Neural progenitor cell (in vitro differentiated cells): ENCODE results near the gene DNMT3A. TPM values are rescaled to one million over a fixed set of nuclear protein-coding genes. Genes with fewer than 3 reads are reported as not detected.

ENCODE experiments used
- DNase-seq: peaks from one replicate; pipeline ENCODE4 v3.0.0-alpha.2; 2016; ENCODE audit warnings: low spot score
- H2AFZ ChIP-seq: fragments of 200-600 bp; sonication (generic); replicated peaks from 2 replicates; pipeline ENCODE4 v1.6.1; 2016; ENCODE audit warnings: antibody characterized with exemption
- H3F3A ChIP-seq: fragments of 200-600 bp; sonication (generic); 2 replicates; pipeline ENCODE4 v1.6.1; 2016; ENCODE audit warnings: antibody characterized with exemption, low read depth
- H3K27ac ChIP-seq: fragments of 200-600 bp; sonication (generic); 2 replicates; pipeline ENCODE4 v1.5.1; 2016; ENCODE audit warnings: mild to moderate bottlenecking
- H3K27me3 ChIP-seq: fragments of 200-600 bp; sonication (generic); 2 replicates; pipeline ENCODE4 v1.6.1; 2016; ENCODE audit warnings: mild to moderate bottlenecking, moderate library complexity
- H3K36me3 ChIP-seq: fragments of 200-600 bp; sonication (generic); 2 replicates; pipeline ENCODE4 v1.5.1; 2016
- H3K4me1 ChIP-seq: fragments of 200-600 bp; sonication (generic); 2 replicates; pipeline ENCODE4 v1.6.1; 2016; ENCODE audit warnings: mixed run types
- H3K4me2 ChIP-seq: fragments of 200-600 bp; sonication (generic); 2 replicates; pipeline ENCODE4 v1.6.1; 2016
- H3K4me3 ChIP-seq: fragments of 200-600 bp; sonication (generic); 2 replicates; pipeline ENCODE4 v1.5.1; 2016
- H3K79me2 ChIP-seq: fragments of 200-600 bp; sonication (generic); 2 replicates; pipeline ENCODE4 v1.6.1; 2016; ENCODE audit warnings: low read depth
- H3K9ac ChIP-seq: fragments of 200-600 bp; sonication (generic); 2 replicates; pipeline ENCODE4 v1.6.1; 2016
- H3K9me3 ChIP-seq: fragments of 200-600 bp; sonication (generic); 2 replicates; pipeline ENCODE4 v1.5.1; 2016; ENCODE audit warnings: low read depth
- H4K20me1 ChIP-seq: fragments of 200-600 bp; sonication (generic); 2 replicates; pipeline ENCODE4 v1.6.1; 2016; ENCODE audit warnings: low read depth
- H3K27ac Mint-ChIP-seq: 3 replicates; pipeline ENCODE4 v1.8.0; 2021; ENCODE audit warnings: mixed read lengths
- H3K27me3 Mint-ChIP-seq: 2 replicates; pipeline ENCODE4 v1.8.0; 2022; ENCODE audit warnings: low read depth, mild to moderate bottlenecking, inconsistent platforms, moderate library complexity, mixed read lengths; ENCODE audit not compliant: insufficient read depth
- H3K36me3 Mint-ChIP-seq: 3 replicates; pipeline ENCODE4 v1.8.0; 2021; ENCODE audit warnings: mixed read lengths
- H3K4me1 Mint-ChIP-seq: 3 replicates; pipeline ENCODE4 v1.8.0; 2021; ENCODE audit warnings: mixed read lengths
- H3K4me3 Mint-ChIP-seq: 3 replicates; pipeline ENCODE4 v1.8.0; 2021; ENCODE audit warnings: mild to moderate bottlenecking, moderate library complexity, mixed read lengths
- H3K9me3 Mint-ChIP-seq: 3 replicates; pipeline ENCODE4 v1.8.0; 2020; ENCODE audit warnings: mixed read lengths
- EZH2 ChIP-seq: fragments of 200-600 bp; sonication (generic); IDR thresholded peaks from 2 replicates; pipeline ENCODE4 v1.6.1; 2017; ENCODE audit warnings: antibody characterized with exemption, mild to moderate bottlenecking, moderate library complexity
- EZH2phosphoT487 ChIP-seq: fragments of 200-600 bp; sonication (generic); IDR thresholded peaks from 2 replicates; pipeline ENCODE4 v1.6.1; 2017; ENCODE audit warnings: antibody characterized with exemption
- total RNA-seq: library from RNA; depleted of rRNA; stranded (reverse); fragments of >200 nt; gene quantifications from 2 replicates; pipeline ENCODE4 v1.2.3, GENCODE V29; 2015; ENCODE audit warnings: low replicate concordance
- TF ChIP-seq, protein P1 (sequence below): fragments of 200-600 bp; sonication (generic); IDR thresholded peaks from 2 replicates; pipeline ENCODE4 v1.5.1; 2017; ENCODE audit warnings: antibody characterized with exemption, mild to moderate bottlenecking

Gene DNMT3A
- total RNA-seq, 1 donor from 2014 or later: 46.5 TPM

DNA sequence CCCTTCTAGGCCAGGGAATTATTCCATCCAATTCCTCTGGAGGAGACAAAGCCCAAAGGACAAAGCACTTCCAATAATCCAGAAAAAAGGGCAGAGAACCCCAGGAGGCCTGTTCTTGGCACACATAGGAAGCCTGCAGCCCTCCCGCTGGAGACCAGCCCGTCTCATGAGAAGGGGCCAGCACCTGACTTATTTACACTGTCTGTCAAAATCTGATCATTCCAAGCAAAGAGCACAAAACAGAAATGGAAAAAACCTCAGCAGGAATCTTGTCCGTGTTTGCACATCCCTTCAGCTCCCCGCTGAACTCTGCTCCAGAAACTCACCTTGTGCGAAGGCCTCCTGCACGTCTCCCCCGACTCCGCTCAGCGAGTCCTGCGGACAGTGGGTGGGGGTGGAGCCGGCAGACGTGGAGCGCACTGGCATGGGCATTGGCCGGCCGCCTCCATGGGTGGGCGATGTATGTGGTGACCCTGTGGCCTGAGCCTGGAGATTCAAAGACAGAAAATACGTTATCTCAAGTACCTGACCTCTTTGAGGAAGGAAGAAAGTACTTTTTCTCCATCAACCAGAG, 46.2 kb upstream of the DNMT3A start:
- H2AFZ ChIP-seq: no peak overlapping the region
- H3K4me2 ChIP-seq: no peak overlapping the region
- H3K27ac ChIP-seq: no peak overlapping the region
- Mint-ChIP-seq H3K9me3 (peaks cover 2% of the 10 kb centered on the region), H3K27ac (no peak overlapping the region), H3K4me3 (no peak overlapping the region), H3K4me1 (peaks cover 21% of the 10 kb centered on the region), H3K27me3 (peaks cover 5% of the 10 kb centered on the region), H3K36me3 (peaks cover 27% of the 10 kb centered on the region)
- no peaks in the 10 kb centered on the region for H3K79me2 ChIP-seq
- no peaks in the 10 kb centered on the region for H3K9me3 ChIP-seq
- no peaks in the 10 kb centered on the region for H3K27me3 ChIP-seq
- TF ChIP-seq, protein P1, sequence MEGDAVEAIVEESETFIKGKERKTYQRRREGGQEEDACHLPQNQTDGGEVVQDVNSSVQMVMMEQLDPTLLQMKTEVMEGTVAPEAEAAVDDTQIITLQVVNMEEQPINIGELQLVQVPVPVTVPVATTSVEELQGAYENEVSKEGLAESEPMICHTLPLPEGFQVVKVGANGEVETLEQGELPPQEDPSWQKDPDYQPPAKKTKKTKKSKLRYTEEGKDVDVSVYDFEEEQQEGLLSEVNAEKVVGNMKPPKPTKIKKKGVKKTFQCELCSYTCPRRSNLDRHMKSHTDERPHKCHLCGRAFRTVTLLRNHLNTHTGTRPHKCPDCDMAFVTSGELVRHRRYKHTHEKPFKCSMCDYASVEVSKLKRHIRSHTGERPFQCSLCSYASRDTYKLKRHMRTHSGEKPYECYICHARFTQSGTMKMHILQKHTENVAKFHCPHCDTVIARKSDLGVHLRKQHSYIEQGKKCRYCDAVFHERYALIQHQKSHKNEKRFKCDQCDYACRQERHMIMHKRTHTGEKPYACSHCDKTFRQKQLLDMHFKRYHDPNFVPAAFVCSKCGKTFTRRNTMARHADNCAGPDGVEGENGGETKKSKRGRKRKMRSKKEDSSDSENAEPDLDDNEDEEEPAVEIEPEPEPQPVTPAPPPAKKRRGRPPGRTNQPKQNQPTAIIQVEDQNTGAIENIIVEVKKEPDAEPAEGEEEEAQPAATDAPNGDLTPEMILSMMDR: no peak
- TF ChIP-seq EZH2phosphoT487 (no peak), EZH2 (no peak)
- peaks cover 8% of the 10 kb centered on the region for H3F3A ChIP-seq
- H3K9ac ChIP-seq: no peak overlapping the region
- H3K4me1 ChIP-seq: peaks cover 24% of the 10 kb centered on the region
- no peaks in the 10 kb centered on the region for H4K20me1 ChIP-seq
- H3K4me3 ChIP-seq: no peak overlapping the region
- no peak for DNase-seq
- H3K36me3 ChIP-seq: no peaks in the 10 kb centered on the region

DNA sequence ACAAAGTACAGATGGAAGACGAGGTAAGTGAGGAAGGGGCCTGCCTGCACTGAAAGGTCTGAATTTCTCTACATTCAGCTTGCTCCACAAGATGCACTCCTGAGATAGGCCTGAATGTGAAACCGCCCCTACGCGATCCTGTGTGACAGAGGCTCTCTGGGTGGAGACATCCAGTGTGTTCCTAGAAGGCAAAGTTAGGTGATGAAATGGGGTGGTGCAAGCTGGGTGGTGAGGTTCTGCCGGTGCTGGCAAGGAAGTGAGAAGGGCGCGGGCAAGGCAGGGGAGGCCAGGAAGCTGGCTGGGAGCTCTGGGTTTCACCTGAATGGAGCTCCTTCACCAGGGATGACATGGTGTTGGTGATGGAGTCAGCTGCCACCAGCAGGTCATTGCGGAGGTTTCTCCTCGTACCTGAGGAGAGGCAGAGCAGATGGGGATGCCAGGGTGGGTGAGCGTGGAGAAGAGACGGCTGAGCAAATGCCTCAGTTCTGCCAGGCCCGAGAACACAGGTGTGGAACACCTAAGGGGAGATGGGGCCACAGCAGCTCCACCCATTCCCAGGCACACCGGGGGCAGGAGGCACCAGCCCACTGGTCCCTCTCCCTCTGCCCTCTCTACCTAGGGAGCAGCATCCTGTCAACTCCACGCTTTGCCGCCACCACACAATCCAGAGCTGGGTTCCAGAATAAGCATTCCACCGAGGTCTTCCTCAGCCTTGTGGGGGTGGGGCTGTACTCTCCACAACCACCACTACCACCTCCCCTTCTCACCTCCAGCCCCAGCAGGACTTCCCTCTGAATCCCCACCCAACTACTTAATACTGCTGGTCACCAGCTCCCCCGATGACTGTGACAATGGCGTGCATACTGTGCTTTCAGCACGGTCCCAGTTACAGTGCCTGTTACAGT, 45.5 kb upstream of the DNMT3A start:
- Histone ChIP-seq H3K9me3 (no peaks in the 10 kb centered on the region), H3K4me1 (peaks cover 24% of the 10 kb centered on the region), H3K4me3 (no peak overlapping the region), H3F3A (peaks cover 8% of the 10 kb centered on the region), H3K27me3 (no peaks in the 10 kb centered on the region), H3K4me2 (no peak overlapping the region), H2AFZ (no peak overlapping the region), H3K9ac (no peak overlapping the region), H3K27ac (no peak overlapping the region), H3K79me2 (no peaks in the 10 kb centered on the region), H3K36me3 (no peaks in the 10 kb centered on the region), H4K20me1 (no peaks in the 10 kb centered on the region)
- Mint-ChIP-seq H3K36me3 (peaks cover 27% of the 10 kb centered on the region), H3K27me3 (peaks cover 5% of the 10 kb centered on the region), H3K4me3 (no peak overlapping the region), H3K27ac (no peak overlapping the region), H3K4me1 (peaks cover 21% of the 10 kb centered on the region), H3K9me3 (peaks cover 2% of the 10 kb centered on the region)
- TF ChIP-seq EZH2 (no peak), EZH2phosphoT487 (no peak)
- TF ChIP-seq, protein P1: no peak
- DNase-seq: no peak

DNA sequence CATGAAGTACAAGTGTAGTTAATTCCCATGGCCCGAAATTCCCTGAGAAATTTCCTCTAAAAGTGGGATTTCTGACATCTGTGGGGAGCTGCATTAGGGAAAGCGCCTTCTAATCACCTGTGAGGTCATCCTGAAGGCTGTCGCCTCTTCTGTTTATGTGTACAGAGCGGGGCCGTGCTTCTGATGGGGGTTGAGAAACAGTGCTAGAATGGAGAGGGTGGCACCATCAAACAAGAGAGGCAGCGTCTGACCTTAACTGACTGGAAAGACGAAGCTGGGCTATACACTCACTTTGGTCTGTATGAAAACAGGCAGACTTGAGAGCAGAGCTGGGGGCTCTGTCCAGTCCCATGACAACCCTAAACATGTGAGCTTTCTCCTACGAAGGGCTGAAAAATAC, 44.2 kb upstream of the DNMT3A start:
- H3K4me3 Mint-ChIP-seq: no peak overlapping the region
- Histone ChIP-seq H3K27ac (no peak overlapping the region), H3K27me3 (no peaks in the 10 kb centered on the region), H3K9ac (no peak overlapping the region), H3F3A (peaks cover 8% of the 10 kb centered on the region), H3K79me2 (no peaks in the 10 kb centered on the region), H4K20me1 (no peaks in the 10 kb centered on the region), H3K9me3 (no peaks in the 10 kb centered on the region), H2AFZ (no peak overlapping the region), H3K4me3 (no peak overlapping the region), H3K4me1 (peaks cover 24% of the 10 kb centered on the region), H3K36me3 (no peaks in the 10 kb centered on the region), H3K4me2 (no peak overlapping the region)
- no peak for DNase-seq
- peaks cover 5% of the 10 kb centered on the region for H3K27me3 Mint-ChIP-seq
- peak overlapping the region; percentile 21 for H3K27ac Mint-ChIP-seq
- H3K4me1 Mint-ChIP-seq: peaks cover 21% of the 10 kb centered on the region
- peaks cover 25% of the 10 kb centered on the region for H3K36me3 Mint-ChIP-seq
- TF ChIP-seq EZH2 (no peak), EZH2phosphoT487 (no peak)
- TF ChIP-seq, protein P1: no peak
- no peaks in the 10 kb centered on the region for H3K9me3 Mint-ChIP-seq
